Naive B cell (primary cell): Measurements from ENCODE around the gene CFAP251. TPM values are rescaled to one million over a fixed set of nuclear protein-coding genes. Genes with fewer than 3 reads are reported as not detected.

Experiments
- ATAC-seq, 2 donors: fragments of 150-1000 bp; cut with Tn5 transposase; 2 replicates each; pipeline ENCODE4 v1.10.0; 2021; ENCODE audit warnings: low read depth in 2 of 2, mild to moderate bottlenecking in 2 of 2, moderate library complexity in 2 of 2
- DNase-seq: peaks from one replicate; pipeline ENCODE4 v3.0.0; 2022
- H3K27ac Mint-ChIP-seq, 6 donors: one replicate each; pipeline ENCODE4 v1.8.0; 2020 to 2022; ENCODE audit warnings: mild to moderate bottlenecking in 6 of 6, mixed read lengths in 6 of 6, moderate library complexity in 5 of 6, inconsistent platforms in 2 of 6
- H3K27me3 Mint-ChIP-seq, 3 donors: one replicate each; pipeline ENCODE4 v1.8.0; 2021 to 2022; ENCODE audit warnings: mixed read lengths in 3 of 3, mild to moderate bottlenecking in 1 of 3
- H3K36me3 Mint-ChIP-seq, 2 donors: one replicate each; pipeline ENCODE4 v1.8.0; 2020 to 2022; ENCODE audit warnings: mixed read lengths in 2 of 2, inconsistent platforms in 1 of 2, mild to moderate bottlenecking in 1 of 2
- H3K4me1 Mint-ChIP-seq, 3 donors: one replicate each; pipeline ENCODE4 v1.8.0; 2020 to 2022; ENCODE audit warnings: mixed read lengths in 3 of 3, inconsistent platforms in 1 of 3, mild to moderate bottlenecking in 1 of 3, moderate library complexity in 1 of 3
- H3K4me3 Mint-ChIP-seq, 8 donors: one replicate each; pipeline ENCODE4 v1.8.0; 2020 to 2022; ENCODE audit warnings: mild to moderate bottlenecking in 8 of 8, mixed read lengths in 8 of 8, moderate library complexity in 8 of 8, inconsistent platforms in 2 of 8
- H3K9me3 Mint-ChIP-seq, 7 donors: one replicate each; pipeline ENCODE4 v1.8.0; 2020 to 2022; ENCODE audit warnings: mixed read lengths in 7 of 7, mild to moderate bottlenecking in 5 of 7, inconsistent platforms in 2 of 7, moderate library complexity in 1 of 7
- polyA plus RNA-seq, 6 donors: library from polyadenylated mRNA; unstranded; fragments of 300-500 nt; fragmentation: Illumina TruSeq; gene quantifications; one replicate each; pipeline ENCODE4 v1.2.3, GENCODE V29; 2021; ENCODE audit warnings: low read depth in 6 of 6

Gene CFAP251
- polyA plus RNA-seq, 6 donors from 2014 or later, result 0.26 to 0.91 (median 0.55) TPM; not detected in 2

DNA sequence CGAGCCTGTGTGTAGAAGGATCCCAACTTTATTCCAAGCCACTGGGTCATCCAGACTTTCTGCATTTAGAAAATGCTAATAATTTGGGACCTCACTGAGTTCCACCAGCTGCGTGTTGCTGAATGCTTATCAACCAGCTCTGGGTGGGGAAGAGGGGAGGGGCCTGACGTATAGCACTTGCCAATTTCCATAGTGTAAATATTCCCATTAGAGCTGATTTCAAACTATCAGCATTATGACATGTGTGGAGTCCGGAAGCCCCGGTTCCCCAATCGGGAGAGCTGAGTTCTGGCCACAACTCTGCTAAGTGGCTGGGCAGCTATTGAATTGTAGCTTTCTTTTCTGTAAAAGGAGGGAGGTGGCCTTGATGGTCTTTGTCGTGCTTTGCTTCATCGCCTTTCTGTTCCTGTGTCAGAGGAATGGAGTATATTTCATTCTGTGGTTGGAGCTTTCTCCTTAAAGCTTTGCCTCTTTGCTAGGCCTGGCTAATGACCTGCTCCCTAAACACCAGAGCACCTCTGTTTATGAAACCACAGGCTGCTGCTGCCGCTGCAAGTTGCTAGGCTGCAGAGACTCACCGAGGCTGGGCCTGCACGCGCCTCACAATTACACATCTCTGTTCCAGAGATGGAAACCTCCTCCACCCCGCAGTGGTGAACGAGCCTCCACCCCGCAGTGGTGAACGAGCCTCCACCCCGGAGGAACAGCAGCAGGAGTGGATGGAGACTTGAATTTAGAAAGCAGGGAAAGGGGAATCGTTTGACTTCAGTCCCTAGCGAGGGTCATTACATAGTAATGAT, 95.6 kb downstream of the CFAP251 start:
- Mint-ChIP-seq H3K27me3 (no peaks in the 10 kb centered on the region), H3K4me3 (no peak overlapping the region), H3K27ac (peak overlapping the region in 2 of 6 donors; percentile 52 to 79), H3K4me1 (peaks cover 11 to 55% (median 21%) of the 10 kb centered on the region in 3 donors), H3K9me3 (peaks cover 0 to 5% (median 0%) of the 10 kb centered on the region in 7 donors), H3K36me3 (peaks cover 0 to 4% of the 10 kb centered on the region in 2 donors)
- ATAC-seq, result no peak
- DNase-seq, result no peak

DNA sequence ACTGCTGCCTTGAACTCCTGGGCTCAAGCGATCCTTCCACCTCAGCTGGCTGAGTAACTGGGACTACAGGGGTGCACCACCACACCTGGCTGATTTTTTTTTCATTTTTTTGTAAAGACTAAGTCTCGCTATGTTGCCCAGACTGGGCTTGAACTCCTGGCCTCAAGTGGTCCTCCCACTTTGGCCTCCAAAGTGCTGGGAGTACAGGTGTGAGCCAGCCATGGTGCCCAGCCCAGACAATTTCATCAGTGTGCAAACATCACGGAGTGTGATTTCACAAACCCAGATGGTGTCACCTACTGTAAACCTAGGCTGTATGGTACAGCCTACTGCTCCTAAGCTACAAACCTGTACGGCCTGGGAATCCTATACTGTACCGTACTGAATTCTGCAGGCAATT, 96.4 kb downstream of the CFAP251 start:
- Mint-ChIP-seq H3K36me3 (peaks cover 0 to 12% of the 10 kb centered on the region in 2 donors), H3K4me3 (no peak overlapping the region), H3K9me3 (peaks cover 0 to 7% (median 0%) of the 10 kb centered on the region in 7 donors), H3K27ac (no peak overlapping the region), H3K4me1 (peaks cover 17 to 54% (median 23%) of the 10 kb centered on the region in 3 donors), H3K27me3 (no peaks in the 10 kb centered on the region)
- no peak for DNase-seq
- no peak for ATAC-seq

DNA sequence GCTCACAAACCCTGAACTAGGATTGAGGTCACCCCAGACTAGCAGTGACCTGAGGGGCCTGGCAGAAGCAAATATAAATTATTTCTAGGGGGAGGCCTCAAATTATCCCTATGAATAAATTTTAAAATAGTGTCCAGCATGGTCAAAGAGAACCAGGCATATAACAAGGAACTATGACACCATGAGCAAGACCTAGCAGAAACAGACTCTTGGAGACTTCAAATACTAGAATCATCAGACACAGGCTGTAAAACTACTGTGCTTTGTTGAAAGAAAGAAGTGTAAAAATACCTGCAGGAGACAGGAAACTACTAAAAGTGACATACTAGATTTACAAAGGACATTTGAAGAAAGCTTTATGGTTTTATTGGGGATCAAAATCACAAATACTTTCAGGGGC, 100.1 kb downstream of the CFAP251 start:
- peaks cover 0 to 7% (median 1%) of the 10 kb centered on the region in 7 donors for H3K9me3 Mint-ChIP-seq
- DNase-seq (no peak), ATAC-seq (no peak)
- H3K27me3 Mint-ChIP-seq, result no peaks in the 10 kb centered on the region
- H3K36me3 Mint-ChIP-seq, result peaks cover 0 to 20% of the 10 kb centered on the region in 2 donors
- peak overlapping the region in 1 of 6 donors; percentile 9 for H3K27ac Mint-ChIP-seq
- peaks cover 23 to 55% (median 34%) of the 10 kb centered on the region in 3 donors for H3K4me1 Mint-ChIP-seq
- H3K4me3 Mint-ChIP-seq, result peak overlapping the region in 3 of 8 donors; percentile 12 to 77 (median 75)

DNA sequence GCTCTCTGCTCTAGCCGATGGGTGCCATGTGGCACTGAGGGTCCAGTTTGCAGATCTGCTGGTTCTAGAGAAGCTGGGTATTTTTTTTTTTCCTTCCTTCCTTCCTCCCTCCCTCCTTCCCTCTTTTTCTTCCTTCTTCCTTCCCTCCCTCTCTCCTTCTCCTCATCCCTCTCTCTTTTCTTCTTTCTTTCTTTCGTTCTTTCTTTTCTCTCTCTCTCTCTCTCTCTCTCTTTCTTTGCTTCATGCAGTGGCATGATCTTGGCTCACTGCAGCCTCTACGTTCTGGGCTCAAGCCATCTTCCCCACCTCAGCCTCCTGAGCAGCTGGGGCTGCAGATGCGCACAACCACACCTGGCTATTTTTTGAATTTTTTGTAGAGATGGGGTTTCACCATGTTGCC, 100.5 kb downstream of the CFAP251 start:
- Mint-ChIP-seq H3K9me3 (peaks cover 0 to 7% (median 1%) of the 10 kb centered on the region in 7 donors), H3K36me3 (peaks cover 0 to 20% of the 10 kb centered on the region in 2 donors), H3K4me1 (peaks cover 23 to 52% (median 35%) of the 10 kb centered on the region in 3 donors), H3K4me3 (peak overlapping the region in 6 of 8 donors; percentile 12 to 77 (median 62)), H3K27ac (peak overlapping the region in 2 of 6 donors; percentile 9 to 29), H3K27me3 (no peaks in the 10 kb centered on the region)
- DNase-seq (no peak), ATAC-seq (no peak)

DNA sequence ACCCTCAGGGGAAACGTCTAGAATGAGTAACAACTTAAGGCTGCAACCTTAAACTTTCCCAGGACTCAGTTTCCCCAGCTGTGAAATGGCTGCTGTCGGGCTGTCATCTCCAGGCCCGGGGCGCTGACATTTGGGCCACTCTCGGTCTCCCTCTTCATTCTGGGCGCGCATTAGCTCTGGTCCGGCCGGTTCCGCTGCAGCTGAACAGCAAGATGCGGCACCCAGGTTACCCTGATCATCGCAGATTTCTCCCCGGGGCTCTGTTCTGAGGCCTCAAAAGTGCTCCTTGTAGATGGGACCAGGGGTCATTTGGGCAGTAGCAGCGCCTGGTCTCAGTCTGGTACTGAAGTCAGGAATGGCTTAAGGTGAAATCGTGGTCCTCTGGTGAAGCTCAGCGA, 102.4 kb downstream of the CFAP251 start:
- ATAC-seq (no peak), DNase-seq (no peak)
- H3K27me3 Mint-ChIP-seq, result no peaks in the 10 kb centered on the region
- peak overlapping the region; percentile 88 to 98 (median 94) for H3K4me3 Mint-ChIP-seq
- peaks cover 0 to 20% of the 10 kb centered on the region in 2 donors for H3K36me3 Mint-ChIP-seq
- H3K9me3 Mint-ChIP-seq, result peaks cover 0 to 7% (median 1%) of the 10 kb centered on the region in 7 donors
- H3K27ac Mint-ChIP-seq, result peak overlapping the region; percentile 87 to 99 (median 96)
- peaks cover 24 to 62% (median 52%) of the 10 kb centered on the region in 3 donors for H3K4me1 Mint-ChIP-seq

DNA sequence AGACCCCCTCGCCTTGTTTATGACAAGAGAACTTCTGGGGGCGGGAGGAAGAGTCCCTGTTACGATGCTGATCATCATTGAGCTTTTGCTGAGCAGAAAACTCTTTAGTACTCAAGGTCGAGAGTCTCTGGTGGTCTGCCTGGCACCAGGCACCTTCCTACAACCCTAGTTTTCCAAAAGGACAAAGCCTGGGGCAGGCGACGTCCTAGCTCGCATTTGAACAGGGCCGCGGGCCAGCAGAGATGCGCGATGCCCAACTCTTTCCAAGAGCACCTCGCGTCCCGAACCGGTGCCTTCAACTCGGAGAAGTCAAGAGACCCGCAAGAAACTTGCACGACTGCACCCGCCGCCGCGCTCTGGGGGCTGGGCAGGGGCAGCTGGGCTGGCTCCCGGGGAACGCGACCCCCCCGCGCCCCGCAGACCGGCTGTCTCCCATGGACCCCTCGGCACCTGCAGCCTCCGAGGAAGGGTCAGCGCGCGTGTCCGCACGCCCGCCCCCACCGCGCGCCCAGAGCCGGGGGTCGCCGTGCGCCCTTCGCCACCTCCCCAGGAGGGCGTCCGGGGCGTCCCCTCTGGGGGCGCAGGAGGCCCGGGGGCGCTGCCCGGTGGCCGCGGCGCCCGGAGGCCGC, 102.9 kb downstream of the CFAP251 start:
- Mint-ChIP-seq H3K4me3 (peak overlapping the region; percentile 90 to 98 (median 96)), H3K27ac (peak overlapping the region; percentile 87 to 99 (median 96)), H3K4me1 (peaks cover 25 to 65% (median 54%) of the 10 kb centered on the region in 3 donors), H3K9me3 (peaks cover 0 to 7% (median 1%) of the 10 kb centered on the region in 7 donors), H3K36me3 (peaks cover 0 to 20% of the 10 kb centered on the region in 2 donors), H3K27me3 (no peaks in the 10 kb centered on the region)
- peak in 1 of 2 donors; percentile 4 for ATAC-seq
- DNase-seq, result no peak

DNA sequence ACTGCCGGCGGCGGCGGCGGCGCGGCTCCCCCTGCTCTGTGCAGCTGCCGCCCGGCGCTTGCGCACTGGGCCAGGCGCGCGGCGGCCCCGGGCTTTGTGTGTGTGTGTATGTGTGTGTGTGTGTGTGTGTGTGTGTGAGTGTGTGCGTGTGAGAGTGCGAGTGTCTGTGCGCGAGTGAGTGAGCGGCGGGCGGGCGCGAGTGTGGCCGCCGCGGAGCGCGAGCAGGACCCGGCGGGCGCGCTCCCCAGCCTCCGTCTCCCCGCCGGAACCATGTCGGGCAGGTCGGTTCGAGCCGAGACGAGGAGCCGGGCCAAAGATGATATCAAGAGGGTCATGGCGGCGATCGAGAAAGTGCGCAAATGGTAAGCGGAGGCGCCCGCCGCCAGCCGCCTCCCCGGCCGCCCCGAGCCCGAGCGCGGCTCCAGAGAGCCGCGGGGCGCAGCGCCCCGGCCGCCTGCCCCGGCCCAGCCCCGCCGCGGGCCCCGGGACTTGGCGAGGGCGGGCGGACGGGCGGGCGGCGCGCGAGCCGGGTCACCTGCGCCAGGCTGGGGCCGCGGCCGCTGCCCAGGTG, 103.5 kb downstream of the CFAP251 start, which contains the start of gene BCL7A:
Gene BCL7A, plus strand, starts transcription at position 63 of the 571 bp plus-strand sequence. Its CDS starts 208 bp downstream, at position 271.
- Mint-ChIP-seq H3K36me3 (peaks cover 0 to 20% of the 10 kb centered on the region in 2 donors), H3K27ac (peak within 1 kb of the TSS; percentile 95 to 99 (median 98)), H3K4me3 (peak within 1 kb of the TSS; percentile 94 to 98 (median 96)), H3K27me3 (no peaks in the 10 kb centered on the region), H3K9me3 (peaks cover 0 to 7% (median 1%) of the 10 kb centered on the region in 7 donors), H3K4me1 (peaks cover 29 to 66% (median 60%) of the 10 kb centered on the region in 3 donors)
- peak; percentile 67 to 72 for ATAC-seq
- peak; percentile 75 for DNase-seq

DNA sequence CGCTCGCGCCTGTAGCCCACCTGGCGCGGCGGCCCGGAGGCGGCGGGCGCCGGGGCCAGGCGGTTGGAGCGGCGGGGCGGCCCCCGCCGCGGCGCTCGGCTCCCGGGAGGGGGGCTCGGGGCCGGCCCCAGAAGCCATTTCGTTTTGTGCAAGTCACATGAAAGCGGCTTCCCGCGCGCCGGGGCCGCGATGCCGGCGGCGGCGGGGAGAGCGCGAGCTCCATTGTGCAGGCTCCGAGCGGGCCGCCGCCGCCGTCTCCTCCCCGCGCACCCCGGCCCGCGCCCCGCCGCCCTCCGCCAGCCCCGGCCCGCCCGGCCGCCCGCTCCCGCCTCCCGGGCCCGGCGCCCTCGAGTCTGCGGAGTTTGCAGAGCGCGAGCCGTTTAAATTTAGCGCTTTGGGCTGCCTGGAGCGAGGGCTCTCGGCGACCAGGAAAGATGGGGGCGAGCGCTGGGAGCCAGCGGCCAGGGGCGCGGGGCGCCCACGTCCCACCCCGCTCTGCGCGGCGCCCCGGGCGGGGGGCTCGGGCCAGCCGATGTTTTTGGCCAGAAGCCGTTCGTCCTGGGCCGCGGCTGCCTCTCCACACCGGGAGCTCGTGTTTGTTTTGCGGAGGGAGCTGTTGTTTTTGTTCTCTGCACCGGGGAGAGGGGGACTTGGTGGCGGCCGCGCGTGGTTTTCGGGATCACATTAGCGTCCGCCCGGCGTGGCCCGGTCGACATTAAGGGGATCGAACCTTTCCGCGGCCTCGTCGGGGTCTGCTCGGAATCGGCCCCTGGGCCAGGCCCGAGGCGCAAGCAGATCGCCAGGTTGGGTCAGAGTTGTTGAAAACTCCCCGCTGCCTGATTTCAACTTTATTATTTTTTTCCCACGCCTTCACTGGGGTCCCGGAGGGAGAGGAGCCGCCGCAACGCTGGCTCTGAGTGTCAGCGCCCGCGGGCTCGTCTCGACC, 104.3 kb downstream of the CFAP251 start:
- ATAC-seq (peak; percentile 27 to 35), DNase-seq (peak; percentile 55)
- Mint-ChIP-seq H3K9me3 (peaks cover 0 to 7% (median 1%) of the 10 kb centered on the region in 7 donors), H3K4me1 (peaks cover 29 to 69% (median 67%) of the 10 kb centered on the region in 3 donors), H3K4me3 (peak overlapping the region; percentile 92 to 98 (median 96)), H3K27ac (peak overlapping the region; percentile 91 to 99 (median 95)), H3K36me3 (peaks cover 0 to 20% of the 10 kb centered on the region in 2 donors), H3K27me3 (no peaks in the 10 kb centered on the region)

DNA sequence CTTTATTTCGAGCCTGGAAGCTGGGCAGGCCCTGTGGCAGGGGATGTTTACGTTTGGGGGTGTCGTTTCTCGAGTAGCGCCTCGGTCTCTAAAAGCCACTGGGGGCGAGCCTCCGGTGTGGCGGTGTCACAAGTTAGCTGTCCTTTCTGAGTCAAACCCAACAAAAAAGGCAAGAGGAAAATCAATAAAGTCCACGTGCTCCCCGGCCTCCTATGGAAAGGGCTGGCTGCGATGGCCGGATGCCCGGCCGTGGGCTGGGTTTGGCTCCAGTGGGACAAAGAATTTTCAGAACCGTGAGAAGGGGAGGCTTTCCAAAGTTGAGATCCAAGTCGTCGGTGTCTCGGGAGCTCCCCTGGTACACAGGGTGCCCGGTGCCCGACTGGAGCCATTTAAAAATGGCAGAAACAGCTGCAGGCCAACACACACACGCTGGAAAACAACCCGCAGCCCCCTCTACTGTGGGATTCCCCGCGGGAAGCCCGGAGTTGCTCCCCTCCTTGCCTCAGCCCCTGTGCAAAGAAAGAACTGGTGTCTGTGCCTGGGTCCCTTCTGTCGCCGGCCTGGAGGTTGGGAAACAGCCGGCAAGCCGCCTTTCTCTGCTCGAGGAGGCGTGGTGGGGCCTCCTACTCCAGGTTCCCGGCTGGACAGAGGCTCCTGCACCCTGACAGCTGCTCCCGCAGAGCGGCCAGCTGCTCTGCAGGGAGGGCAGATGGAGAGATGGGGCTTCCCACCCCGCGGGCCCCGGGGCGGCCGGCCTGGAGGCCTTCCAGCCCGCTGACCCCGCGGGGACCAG, 105.1 kb downstream of the CFAP251 start:
- Mint-ChIP-seq H3K27me3 (no peaks in the 10 kb centered on the region), H3K36me3 (peaks cover 0 to 20% of the 10 kb centered on the region in 2 donors), H3K4me3 (peak overlapping the region; percentile 92 to 98 (median 96)), H3K27ac (peak overlapping the region; percentile 91 to 99 (median 95)), H3K9me3 (peaks cover 0 to 4% (median 1%) of the 10 kb centered on the region in 7 donors), H3K4me1 (peaks cover 31 to 76% (median 74%) of the 10 kb centered on the region in 3 donors)
- ATAC-seq, result peak in 1 of 2 donors; percentile 4
- peak; percentile 39 for DNase-seq

DNA sequence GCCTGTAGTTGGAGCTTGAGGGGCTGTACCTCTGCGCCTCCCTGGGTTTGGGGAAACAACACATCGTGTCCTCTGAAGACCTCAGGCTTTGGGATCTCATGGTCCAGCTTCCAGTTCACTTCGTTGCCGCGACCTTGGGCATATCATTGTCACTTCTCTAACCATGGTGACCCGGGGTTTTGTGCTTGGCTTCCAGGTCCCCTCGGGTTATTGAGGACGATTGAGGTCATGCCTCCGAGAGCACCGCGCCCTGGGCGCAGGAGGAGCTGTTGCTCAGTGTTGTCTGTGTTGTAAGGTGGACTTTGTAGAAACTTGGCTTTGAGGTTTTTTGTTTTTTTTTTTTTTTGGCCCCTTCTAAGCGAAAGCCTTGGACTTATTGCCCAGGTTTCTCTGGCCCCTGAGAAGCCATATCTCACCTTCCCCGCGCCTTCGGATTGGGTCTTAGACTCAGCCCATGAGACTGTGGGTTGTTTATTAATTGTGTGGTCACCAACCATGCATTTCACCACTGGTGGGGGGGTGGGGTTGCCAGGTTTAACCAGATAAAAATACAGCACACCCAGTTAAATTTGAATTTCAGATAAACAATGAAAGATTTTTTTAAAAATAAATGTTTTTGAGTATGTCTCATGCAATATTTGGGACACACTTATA, 105.9 kb downstream of the CFAP251 start:
- Mint-ChIP-seq H3K4me3 (peak overlapping the region; percentile 92 to 98 (median 96)), H3K36me3 (peaks cover 0 to 13% of the 10 kb centered on the region in 2 donors), H3K4me1 (peaks cover 33 to 77% (median 74%) of the 10 kb centered on the region in 3 donors), H3K27ac (peak overlapping the region; percentile 56 to 99 (median 92)), H3K27me3 (no peaks in the 10 kb centered on the region), H3K9me3 (peaks cover 0 to 4% (median 0%) of the 10 kb centered on the region in 7 donors)
- ATAC-seq (peak; percentile 29 to 36), DNase-seq (peak; percentile 59)

DNA sequence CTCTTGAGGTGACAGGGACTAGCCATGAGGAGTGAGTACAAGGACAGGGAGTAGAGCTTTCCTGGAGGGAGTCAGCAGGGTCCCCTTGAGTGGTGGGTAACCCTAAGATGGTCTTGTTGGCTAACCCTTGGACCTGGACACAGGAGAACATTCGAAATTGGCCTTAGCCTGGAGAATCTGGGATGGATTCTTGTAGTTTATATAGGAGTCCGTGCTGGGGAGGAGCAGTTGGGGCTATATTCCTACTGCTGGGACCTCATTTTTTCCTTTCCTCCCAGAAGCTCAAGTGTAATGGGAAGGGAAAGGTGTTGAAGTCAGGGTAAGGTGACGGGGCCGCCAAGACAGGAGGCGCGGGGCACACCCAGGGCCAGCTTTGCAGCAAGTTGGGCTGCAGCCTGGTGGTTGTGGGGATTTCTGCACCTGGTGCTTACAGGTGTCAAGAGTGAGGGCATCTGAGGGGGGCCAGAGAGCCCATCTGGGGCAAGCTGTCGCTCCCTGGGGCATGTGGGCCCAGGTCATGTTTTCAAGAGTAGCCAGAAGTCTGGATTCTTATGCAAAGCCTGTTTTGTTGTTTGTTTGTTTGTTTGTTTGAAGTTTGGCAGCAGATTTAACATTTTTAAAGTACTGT, 108.4 kb downstream of the CFAP251 start:
- Mint-ChIP-seq H3K4me1 (peaks cover 40 to 83% (median 80%) of the 10 kb centered on the region in 3 donors), H3K9me3 (peaks cover 0 to 1% (median 0%) of the 10 kb centered on the region in 7 donors), H3K27ac (peak overlapping the region in 5 of 6 donors; percentile 54 to 89 (median 87)), H3K36me3 (peaks cover 0 to 3% of the 10 kb centered on the region in 2 donors), H3K27me3 (no peaks in the 10 kb centered on the region), H3K4me3 (peak overlapping the region; percentile 58 to 97 (median 74))
- ATAC-seq (peak; percentile 25 to 26), DNase-seq (peak; percentile 39)
